GM23248 (cell line): Measurements from ENCODE around the gene STX8. TPM values are rescaled to one million over a fixed set of nuclear protein-coding genes. Genes with fewer than 3 reads are reported as not detected.

Experiments
- DNase-seq: peaks from one replicate; pipeline ENCODE4 v3.0.0-alpha.2; 2015
- H2AFZ ChIP-seq: fragments of 200-600 bp; sonication (generic); 2 replicates; pipeline ENCODE4 v1.6.1; 2016; ENCODE audit warnings: antibody characterized with exemption
- H3F3A ChIP-seq: fragments of 200-600 bp; sonication (generic); 2 replicates; pipeline ENCODE4 v1.6.1; 2016; ENCODE audit warnings: mild to moderate bottlenecking, antibody characterized with exemption, mixed run types; ENCODE audit not compliant: insufficient read depth
- H3K27ac ChIP-seq: fragments of 200-600 bp; sonication (generic); 2 replicates; pipeline ENCODE4 v1.5.1; 2016; ENCODE audit warnings: mild to moderate bottlenecking
- H3K27me3 ChIP-seq: fragments of 200-600 bp; sonication (generic); replicated peaks from 2 replicates; pipeline ENCODE4 v1.6.1; 2016; ENCODE audit warnings: mild to moderate bottlenecking; ENCODE audit not compliant: insufficient read depth
- H3K36me3 ChIP-seq: fragments of 200-600 bp; sonication (generic); 2 replicates; pipeline ENCODE4 v1.6.1; 2016; ENCODE audit warnings: low read depth, mild to moderate bottlenecking
- H3K4me1 ChIP-seq: fragments of 200-600 bp; sonication (generic); 2 replicates; pipeline ENCODE4 v1.6.1; 2016; ENCODE audit warnings: mild to moderate bottlenecking; ENCODE audit not compliant: insufficient read depth
- H3K4me2 ChIP-seq: fragments of 200-600 bp; sonication (generic); one replicate; pipeline ENCODE4 v1.6.1; 2016; ENCODE audit warnings: mild to moderate bottlenecking; ENCODE audit not compliant: unreplicated experiment
- H3K4me3 ChIP-seq: fragments of 200-600 bp; sonication (generic); 2 replicates; pipeline ENCODE4 v1.5.1; 2016; ENCODE audit warnings: mild to moderate bottlenecking
- H3K79me2 ChIP-seq: fragments of 200-600 bp; sonication (generic); 2 replicates; pipeline ENCODE4 v1.6.1; 2016; ENCODE audit warnings: mild to moderate bottlenecking; ENCODE audit not compliant: insufficient read depth
- H3K9ac ChIP-seq: fragments of 200-600 bp; sonication (generic); 2 replicates; pipeline ENCODE4 v1.6.1; 2016; ENCODE audit warnings: mild to moderate bottlenecking
- H3K9me2 ChIP-seq: fragments of 200-600 bp; sonication (generic); 2 replicates; pipeline ENCODE4 v1.6.1; 2016; ENCODE audit warnings: mixed run types, mild to moderate bottlenecking, moderate library complexity; ENCODE audit not compliant: insufficient read depth
- H3K9me3 ChIP-seq: fragments of 200-600 bp; sonication (generic); one replicate; pipeline ENCODE4 v1.6.1; 2017; ENCODE audit warnings: low read depth
- H4K20me1 ChIP-seq: fragments of 200-600 bp; sonication (generic); 2 replicates; pipeline ENCODE4 v1.6.0; 2016; ENCODE audit not compliant: insufficient read depth
- EZH2 ChIP-seq: fragments of 200-600 bp; sonication (generic); IDR thresholded peaks from 2 replicates; pipeline ENCODE4 v1.6.1; 2018; ENCODE audit warnings: antibody characterized with exemption, mild to moderate bottlenecking; ENCODE audit not compliant: insufficient read depth, poor library complexity, severe bottlenecking
- EZH2phosphoT487 ChIP-seq: fragments of 200-600 bp; sonication (generic); IDR thresholded peaks from 2 replicates; pipeline ENCODE4 v1.6.1; 2018; ENCODE audit warnings: antibody characterized with exemption, moderate library complexity, mild to moderate bottlenecking, low read depth; ENCODE audit not compliant: insufficient read depth
- WGBS, 2 experiments: methylation state at CpG; one replicate each; pipeline ENCODE4 v1.1.6; 2015 to 2017; ENCODE audit warnings: low lambda C conversion rate in 2 of 2, low coverage in 1 of 2; ENCODE audit errors: missing lambda C conversion rate in 2 of 2; 5-methylcytosine and 5-hydroxymethylcytosine counted together
- in situ Hi-C: fragments of 300-500 bp; cut with MboI; formaldehyde crosslinking; loops from 2 replicates; pipeline ENCODE4 v1.15.0; 2020
- polyA plus RNA-seq: library from polyadenylated mRNA; unstranded; fragments of >200 nt; fragmentation: Nextera tagmentation; extraction: Ambion mirVana; gene quantifications from 2 replicates; pipeline ENCODE4 v1.2.1, GENCODE V29; 2016
- total RNA-seq: library from RNA; depleted of rRNA; stranded (reverse); fragments of >200 nt; shearing (Covaris generic); gene quantifications from 2 replicates; pipeline ENCODE4 v1.2.3, GENCODE V29; 2014

Gene STX8
- total and polyA plus RNA-seq, 2 experiments from 2014 or later, result 40.7 to 84.3 TPM

GRCh38 chr17:9330141-9330540 is 245.5 kb downstream of the STX8 start:
- no peak overlapping the region for H3K4me2 ChIP-seq
- H3F3A ChIP-seq, result no peaks in the 10 kb centered on the region
- no peaks in the 10 kb centered on the region for H3K4me1 ChIP-seq
- no peak for DNase-seq
- 95 to 99% methylated on average over 5 of the region's 5 CpGs for WGBS, 2 experiments
- in situ Hi-C loops, result no loop called here
- no peak overlapping the region for H3K27ac ChIP-seq
- no peak overlapping the region for H3K9ac ChIP-seq
- H4K20me1 ChIP-seq, result no peaks in the 10 kb centered on the region
- H2AFZ ChIP-seq, result no peak overlapping the region
- no peaks in the 10 kb centered on the region for H3K36me3 ChIP-seq
- TF ChIP-seq EZH2phosphoT487 (no peak), EZH2 (no peak)
- H3K4me3 ChIP-seq, result no peak overlapping the region
- no peaks in the 10 kb centered on the region for H3K79me2 ChIP-seq
- no peaks in the 10 kb centered on the region for H3K27me3 ChIP-seq
- H3K9me3 ChIP-seq, result no peaks in the 10 kb centered on the region
- no peaks in the 10 kb centered on the region for H3K9me2 ChIP-seq

GRCh38 chr17:9329251-9329921 is 246.2 kb downstream of the STX8 start:
- Histone ChIP-seq H3K9me3 (no peaks in the 10 kb centered on the region), H3K27ac (no peak overlapping the region), H3K4me1 (no peaks in the 10 kb centered on the region), H3F3A (no peaks in the 10 kb centered on the region), H3K36me3 (no peaks in the 10 kb centered on the region), H3K9ac (no peak overlapping the region), H3K9me2 (no peaks in the 10 kb centered on the region), H3K27me3 (no peaks in the 10 kb centered on the region), H4K20me1 (no peaks in the 10 kb centered on the region), H2AFZ (no peak overlapping the region), H3K79me2 (no peaks in the 10 kb centered on the region), H3K4me3 (no peak overlapping the region), H3K4me2 (no peak overlapping the region)
- 68 to 70% methylated on average over 9 of the region's 9 CpGs for WGBS, 2 experiments
- TF ChIP-seq EZH2 (no peak), EZH2phosphoT487 (no peak)
- in situ Hi-C loops, result no loop called here
- DNase-seq, result no peak

- Histone ChIP-seq H3K27me3 (no peaks in the 10 kb centered on the region), H3K4me2 (no peak overlapping the region), H4K20me1 (no peaks in the 10 kb centered on the region), H3K79me2 (no peaks in the 10 kb centered on the region), H3K36me3 (no peaks in the 10 kb centered on the region), H3F3A (no peaks in the 10 kb centered on the region), H3K9me3 (no peaks in the 10 kb centered on the region), H3K27ac (no peak overlapping the region), H3K9ac (no peak overlapping the region), H3K9me2 (no peaks in the 10 kb centered on the region), H2AFZ (no peak overlapping the region), H3K4me1 (no peaks in the 10 kb centered on the region), H3K4me3 (no peak overlapping the region)
- 82 to 89% methylated on average over 4 of the region's 4 CpGs for WGBS, 2 experiments
- TF ChIP-seq EZH2phosphoT487 (no peak), EZH2 (no peak)
- in situ Hi-C loops, result no loop called here
- DNase-seq, result no peak
These were observed 250.8 kb downstream of the STX8 start for GRCh38 chr17:9324864-9325263.

- Histone ChIP-seq H3K4me2 (no peak overlapping the region), H2AFZ (no peak overlapping the region), H3K4me3 (no peak overlapping the region), H3F3A (no peaks in the 10 kb centered on the region), H3K9ac (no peak overlapping the region), H3K27ac (no peak overlapping the region), H4K20me1 (no peaks in the 10 kb centered on the region), H3K79me2 (no peaks in the 10 kb centered on the region), H3K9me2 (no peaks in the 10 kb centered on the region), H3K36me3 (no peaks in the 10 kb centered on the region), H3K9me3 (no peaks in the 10 kb centered on the region), H3K27me3 (no peaks in the 10 kb centered on the region), H3K4me1 (no peaks in the 10 kb centered on the region)
- WGBS, 2 experiments, result 61 to 75% methylated on average over 2 of the region's 2 CpGs
- no peak for TF ChIP-seq EZH2
- TF ChIP-seq EZH2phosphoT487, result no peak
- in situ Hi-C loops, result no loop called here
- no peak for DNase-seq
These were observed 253.3 kb downstream of the STX8 start for GRCh38 chr17:9322326-9322725.

- H3K9me2 ChIP-seq, result no peaks in the 10 kb centered on the region
- H3K4me1 ChIP-seq, result no peaks in the 10 kb centered on the region
- WGBS, 2 experiments, result 85 to 93% methylated on average over 5 of the region's 5 CpGs
- no peaks in the 10 kb centered on the region for H3F3A ChIP-seq
- no peak overlapping the region for H3K4me2 ChIP-seq
- H3K9me3 ChIP-seq, result no peaks in the 10 kb centered on the region
- H2AFZ ChIP-seq, result no peak overlapping the region
- H3K36me3 ChIP-seq, result no peaks in the 10 kb centered on the region
- H3K79me2 ChIP-seq, result no peaks in the 10 kb centered on the region
- H4K20me1 ChIP-seq, result no peaks in the 10 kb centered on the region
- no peak for DNase-seq
- H3K27me3 ChIP-seq, result no peaks in the 10 kb centered on the region
- TF ChIP-seq EZH2 (no peak), EZH2phosphoT487 (no peak)
- in situ Hi-C loops, result no loop called here
- no peak overlapping the region for H3K9ac ChIP-seq
- no peak overlapping the region for H3K4me3 ChIP-seq
- H3K27ac ChIP-seq, result no peak overlapping the region
These were observed 253.7 kb downstream of the STX8 start for GRCh38 chr17:9321890-9322289.
